ENCODE results near the gene SLC9A8. TPM values are rescaled to one million over a fixed set of nuclear protein-coding genes. Genes with fewer than 3 reads are reported as not detected.

Gene SLC9A8
- total and polyA plus RNA-seq, 2 of the 8 experiments (the other 6 are each of a cell fraction or from before 2014, with no cell fraction given), result 3.2 to 6.2 TPM

DNA sequence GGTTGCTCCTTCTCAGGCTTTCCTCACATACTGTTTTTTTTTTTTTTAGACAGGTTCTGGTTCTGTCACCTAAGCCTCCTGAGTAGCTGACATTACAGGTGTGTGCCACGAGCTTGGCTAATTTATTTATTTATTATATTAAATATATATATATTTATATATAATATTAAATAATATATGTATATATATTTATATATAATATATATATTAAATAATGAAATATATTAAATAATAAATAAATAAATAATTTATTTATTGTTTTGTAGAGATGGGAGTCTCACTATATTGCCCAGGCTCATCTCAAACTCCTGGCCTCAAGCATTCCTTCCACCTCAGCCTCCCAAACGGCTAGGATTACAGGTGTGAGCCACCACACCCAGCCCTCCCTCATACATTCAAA, 28.3 kb upstream of the SLC9A8 start:
- Histone ChIP-seq H3K4ac (replicated peaks; ENCODE audit: insufficient read length, low read depth, low read length) (no peak overlapping the region), H3K79me2 (ENCODE audit: control insufficient read depth in 1 of 2, insufficient read depth in 2 of 2, low read length in 2 of 2) (no peaks in the 10 kb centered on the region), H3K9ac (replicated peaks in 1 of 4; ENCODE audit: extremely low read depth in 1 of 4, low read depth in 3 of 4, low read length in 3 of 4) (no peak overlapping the region), H2AFZ (ENCODE audit: low read length) (no peak overlapping the region), H3K23ac (ENCODE audit: insufficient read length) (no peak overlapping the region), H3K27me3 (replicated peaks in 1 of 4; ENCODE audit: control insufficient read depth in 3 of 4, extremely low read depth in 1 of 4, insufficient read depth in 3 of 4, low read length in 3 of 4) (no peaks in the 10 kb centered on the region), H3K36me3 (ENCODE audit: control insufficient read depth in 2 of 4, insufficient read depth in 4 of 4, low read length in 3 of 4) (no peaks in the 10 kb centered on the region), H2AK5ac (ENCODE audit: low read depth, low read length) (no peak overlapping the region), H2BK20ac (ENCODE audit: low read length) (no peak overlapping the region), H4K91ac (replicated peaks; ENCODE audit: insufficient read length, low read length) (no peak overlapping the region), H4K20me1 (replicated peaks in 1 of 2; ENCODE audit: control insufficient read depth in 1 of 2, insufficient read depth in 2 of 2, low read length in 2 of 2) (no peaks in the 10 kb centered on the region), H2BK12ac (ENCODE audit: low read depth, low read length) (no peak overlapping the region), H2BK15ac (ENCODE audit: low read length) (no peak overlapping the region), H3K4me3 (ENCODE audit: extremely low read depth in 1 of 4, insufficient read depth in 2 of 4, low read depth in 3 of 4, low read length in 4 of 4) (no peak overlapping the region), H2BK120ac (replicated peaks; ENCODE audit: low read depth, low read length) (no peak overlapping the region), H3K9me3 (ENCODE audit: insufficient read depth in 2 of 2, low read depth in 1 of 2, low read length in 1 of 2) (no peaks in the 10 kb centered on the region), H3K56ac (replicated peaks; ENCODE audit: insufficient read length, low read depth, low read length) (no peak overlapping the region), H3K4me2 (ENCODE audit: insufficient read depth in 1 of 2, low read depth in 2 of 2, low read length in 2 of 2) (no peak overlapping the region), H4K5ac (ENCODE audit: insufficient read length, low read depth, low read length) (no peak overlapping the region), H3K4me1 (replicated peaks in 1 of 4; ENCODE audit: control insufficient read depth in 3 of 4, insufficient read depth in 4 of 4, low read length in 3 of 4) (no peaks in the 10 kb centered on the region), H4K8ac (ENCODE audit: extremely low read depth, insufficient read depth, low read length) (no peak overlapping the region), H3K18ac (ENCODE audit: extremely low read depth, low read length) (no peak overlapping the region), H3K79me1 (ENCODE audit: low read depth, low read length) (no peaks in the 10 kb centered on the region), H3K27ac (ENCODE audit: low read depth, low read length) (no peak overlapping the region), H3K14ac (ENCODE audit: insufficient read length) (no peak overlapping the region), H2BK5ac (ENCODE audit: low read depth, low read length) (no peak overlapping the region), H3K23me2 (ENCODE audit: low read depth, low read length) (no peaks in the 10 kb centered on the region)
- CTCF ChIA-PET (ENCODE audit: partially characterized antibody), result interaction anchor here (0.7 to 4.5 kb wide), 4 partner anchors 10 to 56 kb away, joined by 4 to 16 read pairs (median 4); no protein-coding TSS in a partner anchor
- POLR2A ChIA-PET (ENCODE audit: partially characterized antibody), result interaction anchor here (1.7 kb wide), 1 partner anchor 9 kb away, joined by 3 read pairs; no protein-coding TSS in a partner anchor
- DNase-seq (ENCODE audit: low read depth in 1 of 2, low spot score in 2 of 2) (no peak), FAIRE-seq (no peak)
- 44% methylated on average over 2 of the region's 2 CpGs; no CpG with 5 or more reads in 1 of the 2 experiments for WGBS, 2 experiments (ENCODE audit: extremely low coverage in 1 of 2, insufficient coverage in 1 of 2, insufficient read length in 1 of 2, insufficient replicate concordance in 2 of 2, low coverage in 1 of 2, low lambda C conversion rate in 2 of 2, missing lambda C conversion rate in 1 of 2)
- TF ChIP-seq TEAD4 (IDR thresholded peaks at IDR 0.05; ENCODE audit: low read depth, low read length) (no peak), SRF (IDR thresholded peaks at IDR 0.05; ENCODE audit: low read depth, low read length) (no peak), BCL11A (IDR thresholded peaks at IDR 0.05; ENCODE audit: low read depth in 2 of 2, low read length in 2 of 2) (no peak)

All from H1 (cell line).